HEK293T (cell line): ENCODE measurements around the gene ZCWPW2.
A peak's percentile ranks its signal among the peaks of the same experiment; 100 is the strongest.

ENCODE experiments used
- CTCF ChIA-PET: fragments of 350-600 bp; formaldehyde crosslinking; extraction: SDS; loops from one replicate; lab custom pipeline; 2021; ENCODE audit warnings: antibody characterized with exemption, inconsistent platforms; lab: Yijun Ruan, JAX
- POLR2A ChIA-PET: fragments of 350-600 bp; formaldehyde crosslinking; extraction: SDS; loops from one replicate; lab custom pipeline; 2020; ENCODE audit warnings: antibody characterized with exemption, inconsistent platforms; lab: Yijun Ruan, JAX
- DNase-seq: peaks from one replicate; pipeline ENCODE4 v3.0.0; 2012; ENCODE audit warnings: mixed read lengths; ENCODE audit errors: extremely low spot score
- ARNT ChIP-seq: fragments of 450-650 bp; IDR thresholded peaks from 2 replicates; pipeline ENCODE4 v1.6.1; 2017; ENCODE audit warnings: mild to moderate bottlenecking
- BHLHE40 ChIP-seq: fragments of 450-650 bp; IDR thresholded peaks from 2 replicates; pipeline ENCODE4 v1.6.1; 2016; ENCODE audit warnings: mild to moderate bottlenecking, moderate library complexity, borderline replicate concordance
- CTBP1 ChIP-seq: fragments of 450-650 bp; IDR thresholded peaks from 2 replicates; pipeline ENCODE4 v1.6.1; 2016; ENCODE audit warnings: borderline replicate concordance
- ELF4 ChIP-seq: fragments of 450-650 bp; IDR thresholded peaks from 2 replicates; pipeline ENCODE4 v1.6.1; 2017; ENCODE audit warnings: antibody characterized with exemption
- FOXA1 ChIP-seq: fragments of 450-650 bp; IDR thresholded peaks from 2 replicates; pipeline ENCODE4 v1.6.1; 2016; ENCODE audit warnings: mild to moderate bottlenecking
- FOXK2 ChIP-seq: fragments of 450-650 bp; IDR thresholded peaks from 2 replicates; pipeline ENCODE4 v1.6.1; 2016; ENCODE audit warnings: mild to moderate bottlenecking
- FOXM1 ChIP-seq: fragments of 450-650 bp; IDR thresholded peaks from 2 replicates; pipeline ENCODE4 v1.6.1; 2017; ENCODE audit warnings: mild to moderate bottlenecking, borderline replicate concordance
- HDGF ChIP-seq: fragments of 450-650 bp; IDR thresholded peaks from 2 replicates; pipeline ENCODE4 v1.6.1; 2017; ENCODE audit warnings: antibody characterized with exemption, borderline replicate concordance
- L3MBTL2 ChIP-seq: fragments of 450-650 bp; conservative IDR thresholded peaks from 2 replicates; pipeline ENCODE4 v1.6.1; 2016; ENCODE audit warnings: mild to moderate bottlenecking
- LEF1 ChIP-seq: fragments of 450-650 bp; IDR thresholded peaks from 2 replicates; pipeline ENCODE4 v1.6.1; 2017; ENCODE audit warnings: mild to moderate bottlenecking, borderline replicate concordance
- NFRKB ChIP-seq: fragments of 450-650 bp; IDR thresholded peaks from 2 replicates; pipeline ENCODE4 v1.6.1; 2016; ENCODE audit warnings: mild to moderate bottlenecking, moderate library complexity
- SP1 ChIP-seq: fragments of 450-650 bp; IDR thresholded peaks from 2 replicates; pipeline ENCODE4 v1.6.1; 2017
- SUZ12 ChIP-seq: fragments of 450-650 bp; IDR thresholded peaks from 2 replicates; pipeline ENCODE4 v1.6.1; 2016; ENCODE audit warnings: mild to moderate bottlenecking
- TARDBP ChIP-seq: fragments of 450-650 bp; IDR thresholded peaks from 2 replicates; pipeline ENCODE4 v1.6.1; 2016
- ZNF384 ChIP-seq: fragments of 450-650 bp; IDR thresholded peaks from 2 replicates; pipeline ENCODE4 v1.6.1; 2016
- TF ChIP-seq, protein P1 (sequence below): fragments of 450-650 bp; IDR thresholded peaks from 2 replicates; pipeline ENCODE4 v1.6.1; 2016

The ZCWPW2 gene

DNA sequence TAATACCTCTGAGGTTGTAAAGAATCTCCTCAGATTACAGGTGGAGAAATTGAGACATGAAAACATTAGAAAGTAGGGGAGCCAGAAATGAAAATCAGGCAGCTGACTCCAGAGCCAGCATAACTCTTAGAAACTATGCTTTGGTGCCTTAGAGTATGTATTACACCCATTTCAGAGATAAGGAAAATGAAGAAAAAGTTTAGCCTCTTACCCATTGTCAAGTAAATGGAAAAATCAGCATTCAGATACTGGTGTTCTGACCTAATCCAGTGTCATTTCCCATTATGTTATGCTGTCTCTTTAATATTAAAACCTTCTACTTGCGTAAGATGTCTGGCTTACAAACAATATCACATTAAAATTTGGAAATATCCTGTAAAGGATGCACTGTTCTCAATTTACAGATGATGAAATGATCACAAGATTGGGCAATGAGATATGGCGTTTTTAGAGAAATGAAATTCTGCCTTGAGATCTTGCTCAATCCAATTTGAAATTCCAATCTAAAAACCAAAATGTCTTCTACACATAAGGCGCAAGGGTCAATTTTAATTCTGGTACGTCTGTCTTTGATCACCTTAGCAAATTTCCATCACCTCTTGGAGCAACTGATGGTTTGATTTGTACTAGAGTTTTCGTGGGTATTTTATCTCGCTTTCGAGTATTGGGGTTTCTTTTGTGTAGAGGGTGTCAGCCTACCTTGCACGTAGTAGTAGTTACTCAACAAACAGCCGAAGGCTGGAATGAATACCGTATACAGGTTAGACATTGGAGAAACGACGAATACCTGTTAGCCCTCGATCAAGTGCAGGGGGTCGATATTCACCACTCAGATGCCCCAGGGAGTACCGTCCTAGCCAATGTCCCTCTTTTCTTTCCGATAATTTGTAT is 902 bp upstream of the ZCWPW2 start:
- no peak for DNase-seq
- TF ChIP-seq FOXM1, result no peak
- TF ChIP-seq ELF4, result no peak
- TF ChIP-seq NFRKB, result no peak
- TF ChIP-seq ZNF384, result no peak
- no peak for TF ChIP-seq FOXA1
- TF ChIP-seq SUZ12, result no peak
- no peak for TF ChIP-seq FOXK2
- no peak for TF ChIP-seq SP1
- no peak for TF ChIP-seq ARNT
- no peak for TF ChIP-seq CTBP1
- no peak for TF ChIP-seq HDGF
- no peak for TF ChIP-seq LEF1
- no peak for TF ChIP-seq BHLHE40
- CTCF ChIA-PET, result no interaction called here
- POLR2A ChIA-PET, result interaction anchor here (1.4 to 1.6 kb wide), 2 partner anchors 11 to 15 kb away, joined by 3 to 5 read pairs; no protein-coding TSS in a partner anchor

DNA sequence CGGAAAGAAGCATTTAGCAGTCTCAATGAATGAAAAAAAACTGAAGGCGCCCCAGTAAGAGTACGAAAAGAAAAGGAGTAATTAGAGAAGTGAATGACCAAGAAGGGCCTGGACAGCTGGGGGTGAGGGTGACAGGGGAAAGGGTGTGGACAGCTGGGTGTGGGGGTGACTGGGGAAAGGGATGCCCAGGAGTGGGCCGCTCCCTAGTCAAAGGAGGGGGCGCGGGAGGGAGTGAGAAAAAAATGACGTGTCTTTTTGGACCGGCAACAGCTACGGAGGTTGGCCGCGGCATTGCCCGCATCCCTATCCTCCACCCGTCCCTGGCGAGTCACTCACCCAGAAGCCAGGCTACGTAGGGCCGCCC is 274 bp upstream of the ZCWPW2 start:
- no peak for DNase-seq
- ChIA-PET POLR2A (interaction anchor here (0.9 to 1.6 kb wide), 7 partner anchors 9 to 636 kb away, joined by 3 to 7 read pairs (median 4); partner anchors contain the start of gene CMC1), CTCF (interaction anchor here (0.7 kb wide), 1 partner anchor 20 kb away, joined by 4 read pairs; no protein-coding TSS in a partner anchor)
- TF ChIP-seq ARNT, result no peak
- TF ChIP-seq FOXM1, result no peak
- TF ChIP-seq, protein P1, sequence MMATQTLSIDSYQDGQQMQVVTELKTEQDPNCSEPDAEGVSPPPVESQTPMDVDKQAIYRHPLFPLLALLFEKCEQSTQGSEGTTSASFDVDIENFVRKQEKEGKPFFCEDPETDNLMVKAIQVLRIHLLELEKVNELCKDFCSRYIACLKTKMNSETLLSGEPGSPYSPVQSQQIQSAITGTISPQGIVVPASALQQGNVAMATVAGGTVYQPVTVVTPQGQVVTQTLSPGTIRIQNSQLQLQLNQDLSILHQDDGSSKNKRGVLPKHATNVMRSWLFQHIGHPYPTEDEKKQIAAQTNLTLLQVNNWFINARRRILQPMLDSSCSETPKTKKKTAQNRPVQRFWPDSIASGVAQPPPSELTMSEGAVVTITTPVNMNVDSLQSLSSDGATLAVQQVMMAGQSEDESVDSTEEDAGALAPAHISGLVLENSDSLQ, result peak; percentile 57

DNA sequence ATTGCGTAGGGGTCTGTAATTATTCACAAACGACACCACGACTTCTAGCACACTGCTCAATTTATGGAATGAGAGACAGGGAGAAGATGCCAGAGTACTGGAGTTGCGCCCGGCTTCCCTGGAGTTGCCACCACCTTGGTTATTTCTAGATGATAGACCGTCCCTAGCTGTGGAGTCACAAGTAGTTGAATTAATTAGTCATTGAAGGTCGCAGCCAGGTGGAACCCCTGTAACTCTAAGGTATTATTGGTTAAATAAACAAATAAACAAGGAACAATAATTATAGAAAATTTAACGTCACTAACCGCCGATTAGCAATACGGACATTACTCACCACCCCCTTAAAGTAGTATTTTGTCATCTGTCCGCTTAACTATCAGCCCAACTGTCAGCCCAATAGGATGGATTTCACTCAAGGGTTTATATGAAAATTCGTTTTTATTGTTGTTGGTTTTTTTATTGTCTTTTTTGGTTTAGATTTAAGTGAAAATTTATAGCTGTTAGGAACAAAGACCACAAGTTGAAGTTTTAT is 1.0 kb downstream of the ZCWPW2 start:
- no peak for TF ChIP-seq TARDBP
- no peak for TF ChIP-seq NFRKB
- no peak for TF ChIP-seq CTBP1
- TF ChIP-seq, protein P1, result peak; percentile 68
- TF ChIP-seq SUZ12, result no peak
- no peak for TF ChIP-seq FOXM1
- no peak for TF ChIP-seq ZNF384
- peak; percentile 13; the same call in 1 of the 2 replicates for TF ChIP-seq L3MBTL2
- DNase-seq, result no peak
- POLR2A ChIA-PET, result interaction anchor here (0.6 to 1.6 kb wide), 14 partner anchors 8 to 832 kb away, joined by 3 to 7 read pairs (median 4); partner anchors contain the start of gene CMC1
- CTCF ChIA-PET, result interaction anchor here (0.6 to 1.1 kb wide), 2 partner anchors 14 to 932 kb away, joined by 4 to 8 read pairs; partner anchors contain the start of gene RBMS3

DNA sequence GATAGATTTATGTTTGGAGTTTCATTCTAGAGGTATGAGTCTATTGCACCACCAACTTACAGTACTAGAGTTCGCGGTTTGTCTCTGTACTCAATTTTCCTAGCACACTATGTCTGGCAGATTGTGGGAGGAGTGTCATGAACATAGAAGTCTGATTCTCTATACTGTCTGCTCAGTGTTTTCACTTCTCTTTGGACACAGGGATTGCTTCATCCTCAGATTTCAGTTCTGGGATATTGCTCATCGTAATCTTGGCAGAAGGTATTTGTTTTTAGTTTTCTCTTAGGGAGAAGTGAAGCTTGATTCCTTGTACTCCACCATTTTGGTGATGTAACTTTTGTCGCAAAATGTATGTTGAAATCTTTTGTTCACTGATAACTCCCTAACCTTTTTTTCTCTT is 27.9 kb downstream of the ZCWPW2 start:
- ChIA-PET POLR2A (no interaction called here), CTCF (no interaction called here)
- TF ChIP-seq NFRKB, result no peak
- DNase-seq, result no peak

DNA sequence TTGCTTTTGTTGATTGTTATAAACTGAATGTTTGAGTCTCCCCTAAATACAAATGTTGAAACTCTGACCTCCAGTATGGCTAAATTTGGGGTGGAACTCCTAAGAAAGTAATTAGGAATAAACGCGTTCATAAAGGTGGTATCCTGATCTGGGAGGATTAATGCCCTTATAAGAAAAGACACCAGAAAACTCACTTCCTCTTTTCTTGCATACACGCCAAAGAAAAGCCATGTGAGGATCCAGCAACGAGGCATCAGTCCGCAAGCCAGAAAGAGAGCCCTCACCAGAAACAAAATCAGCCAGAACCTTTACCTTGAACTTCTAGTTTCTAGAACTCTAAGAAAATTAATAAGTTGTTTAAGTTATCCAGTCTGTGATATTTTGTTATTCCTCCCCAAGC is 37.5 kb downstream of the ZCWPW2 start:
- ChIA-PET CTCF (no interaction called here), POLR2A (no interaction called here)
- DNase-seq, result no peak
- no peak for TF ChIP-seq ELF4
- no peak for TF ChIP-seq CTBP1
- TF ChIP-seq SP1, result no peak
- no peak for TF ChIP-seq LEF1
- no peak for TF ChIP-seq FOXK2
- TF ChIP-seq SUZ12, result no peak
- TF ChIP-seq ZNF384, result no peak

DNA sequence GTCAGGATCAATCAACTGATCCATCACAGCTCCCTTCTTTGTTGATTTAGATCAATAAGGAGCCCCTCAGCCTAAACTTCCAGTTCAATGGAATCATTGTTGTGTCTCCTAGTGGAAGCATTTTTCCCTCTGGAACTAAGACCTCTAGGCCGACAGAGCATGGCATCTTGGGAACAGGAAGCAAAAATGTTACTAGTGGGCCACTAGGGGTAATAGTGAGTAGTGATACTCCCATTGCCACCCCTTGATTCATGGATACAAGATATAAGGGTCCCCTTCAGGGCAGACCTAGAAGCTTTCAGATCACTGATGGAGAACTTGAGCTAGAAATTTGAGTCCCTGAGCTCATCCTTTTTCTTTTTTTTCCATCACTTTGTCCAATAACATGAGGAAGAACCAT is 40.5 kb downstream of the ZCWPW2 start:
- CTCF ChIA-PET, result no interaction called here
- no peak for DNase-seq
- POLR2A ChIA-PET, result no interaction called here
- TF ChIP-seq, protein P1, result no peak
- TF ChIP-seq ELF4 (no peak), ZNF384 (no peak), FOXM1 (no peak), LEF1 (no peak), SP1 (no peak), L3MBTL2 (no peak)

DNA sequence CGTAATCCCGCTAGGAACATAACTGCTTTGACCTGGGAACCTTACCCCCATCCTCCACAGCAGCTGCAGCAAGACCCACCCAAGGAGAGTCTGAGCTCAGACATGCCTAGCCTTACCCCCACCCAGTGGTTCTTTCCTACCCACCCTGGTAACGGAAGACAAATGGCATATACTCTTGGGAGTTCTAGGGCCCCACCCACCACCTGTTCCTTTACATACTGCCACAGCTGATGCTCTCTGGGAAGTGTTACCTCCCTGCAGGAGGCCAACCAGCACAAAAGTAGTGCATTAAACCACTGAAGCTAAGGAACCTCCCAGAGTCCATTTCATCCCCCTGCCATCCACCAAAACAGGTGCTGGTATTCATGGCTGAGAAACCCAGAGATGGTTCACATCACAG is 50.7 kb downstream of the ZCWPW2 start:
- ChIA-PET CTCF (no interaction called here), POLR2A (no interaction called here)
- no peak for DNase-seq
- TF ChIP-seq NFRKB, result no peak
- no peak for TF ChIP-seq L3MBTL2
- TF ChIP-seq SP1, result no peak
- TF ChIP-seq FOXA1, result no peak
- no peak for TF ChIP-seq ARNT
- no peak for TF ChIP-seq CTBP1
- TF ChIP-seq HDGF, result no peak
- TF ChIP-seq BHLHE40, result no peak
- no peak for TF ChIP-seq LEF1
- TF ChIP-seq, protein P1, result no peak
- TF ChIP-seq TARDBP, result no peak
- no peak for TF ChIP-seq SUZ12
- TF ChIP-seq ELF4, result no peak
- no peak for TF ChIP-seq FOXK2
